ENCODE results near the gene USP35. TPM values are rescaled to one million over a fixed set of nuclear protein-coding genes. Genes with fewer than 3 reads are reported as not detected.

The USP35 gene
- total RNA-seq, 1 donor from 2014 or later, result 6.8 TPM

DNA sequence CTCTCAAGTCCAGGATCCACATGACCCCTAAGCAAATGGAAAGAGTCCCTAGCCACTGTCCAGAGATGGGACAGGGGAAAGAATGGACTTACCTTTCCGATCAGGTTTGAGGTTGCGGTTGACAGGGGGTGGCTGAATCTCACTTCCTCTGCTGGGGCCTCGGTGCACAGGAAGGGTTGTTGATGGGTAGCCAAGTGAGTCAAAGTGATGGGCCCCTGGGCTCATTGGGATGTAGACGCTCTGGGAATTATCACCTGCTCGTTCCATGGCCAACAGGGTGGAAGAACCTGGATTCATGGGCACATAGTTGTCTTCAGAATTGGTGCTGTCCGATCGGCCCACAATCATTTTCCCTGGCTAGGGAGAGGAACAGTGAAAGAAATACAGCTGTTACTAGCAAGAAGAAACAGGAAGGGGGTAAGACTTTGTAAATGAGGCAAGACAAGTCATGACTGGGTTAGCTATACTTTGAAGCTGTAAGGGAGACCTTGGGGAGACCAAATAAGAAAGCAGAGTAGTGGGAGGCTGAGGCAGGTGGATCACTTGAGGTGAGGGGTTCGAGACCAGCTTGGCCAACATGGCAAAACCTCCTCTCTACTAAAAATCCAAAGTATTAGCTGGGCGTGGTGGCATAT lies 34.7 kb downstream of the USP35 start:
- no peaks in the 10 kb centered on the region for H3K27me3 ChIP-seq (ENCODE audit: low read depth)
- peaks cover 89% of the 10 kb centered on the region for H3K36me3 ChIP-seq
- DNase-seq (no peak), ATAC-seq (no peak)
- H3K4me1 ChIP-seq, result no peaks in the 10 kb centered on the region
- TF ChIP-seq CTCF (IDR thresholded peaks at IDR 0.05), result no peak
- no peak overlapping the region for H3K4me3 ChIP-seq
- intact Hi-C loops (cut with DNase I), result no loop called here
- H3K27ac ChIP-seq, result no peak overlapping the region
- no peaks in the 10 kb centered on the region for H3K9me3 ChIP-seq

GRCh38 chr11:78224506-78224905 lies 35.8 kb downstream of the USP35 start:
- intact Hi-C loops (cut with DNase I), result no loop called here
- H3K36me3 ChIP-seq, result peaks cover 79% of the 10 kb centered on the region

GRCh38 chr11:78224906-78225420 lies 36.2 kb downstream of the USP35 start:
- intact Hi-C loops (cut with DNase I), result no loop called here
- Histone ChIP-seq H3K9me3 (no peaks in the 10 kb centered on the region), H3K4me1 (peaks cover 10% of the 10 kb centered on the region), H3K27ac (no peak overlapping the region), H3K4me3 (no peak overlapping the region), H3K27me3 (ENCODE audit: low read depth) (no peaks in the 10 kb centered on the region), H3K36me3 (peaks cover 74% of the 10 kb centered on the region)
- ATAC-seq (no peak), DNase-seq (no peak)
- no peak for TF ChIP-seq CTCF (IDR thresholded peaks at IDR 0.05)

More at GRCh38 chr11:78224506-78224905, 35.8 kb downstream of the USP35 start:
- H3K27me3 ChIP-seq (ENCODE audit: low read depth), result no peaks in the 10 kb centered on the region
- no peak overlapping the region for H3K4me3 ChIP-seq
- H3K27ac ChIP-seq, result no peak overlapping the region
- H3K4me1 ChIP-seq, result peaks cover 6% of the 10 kb centered on the region
- DNase-seq (no peak), ATAC-seq (no peak)
- no peak for TF ChIP-seq CTCF (IDR thresholded peaks at IDR 0.05)
- no peaks in the 10 kb centered on the region for H3K9me3 ChIP-seq

DNA sequence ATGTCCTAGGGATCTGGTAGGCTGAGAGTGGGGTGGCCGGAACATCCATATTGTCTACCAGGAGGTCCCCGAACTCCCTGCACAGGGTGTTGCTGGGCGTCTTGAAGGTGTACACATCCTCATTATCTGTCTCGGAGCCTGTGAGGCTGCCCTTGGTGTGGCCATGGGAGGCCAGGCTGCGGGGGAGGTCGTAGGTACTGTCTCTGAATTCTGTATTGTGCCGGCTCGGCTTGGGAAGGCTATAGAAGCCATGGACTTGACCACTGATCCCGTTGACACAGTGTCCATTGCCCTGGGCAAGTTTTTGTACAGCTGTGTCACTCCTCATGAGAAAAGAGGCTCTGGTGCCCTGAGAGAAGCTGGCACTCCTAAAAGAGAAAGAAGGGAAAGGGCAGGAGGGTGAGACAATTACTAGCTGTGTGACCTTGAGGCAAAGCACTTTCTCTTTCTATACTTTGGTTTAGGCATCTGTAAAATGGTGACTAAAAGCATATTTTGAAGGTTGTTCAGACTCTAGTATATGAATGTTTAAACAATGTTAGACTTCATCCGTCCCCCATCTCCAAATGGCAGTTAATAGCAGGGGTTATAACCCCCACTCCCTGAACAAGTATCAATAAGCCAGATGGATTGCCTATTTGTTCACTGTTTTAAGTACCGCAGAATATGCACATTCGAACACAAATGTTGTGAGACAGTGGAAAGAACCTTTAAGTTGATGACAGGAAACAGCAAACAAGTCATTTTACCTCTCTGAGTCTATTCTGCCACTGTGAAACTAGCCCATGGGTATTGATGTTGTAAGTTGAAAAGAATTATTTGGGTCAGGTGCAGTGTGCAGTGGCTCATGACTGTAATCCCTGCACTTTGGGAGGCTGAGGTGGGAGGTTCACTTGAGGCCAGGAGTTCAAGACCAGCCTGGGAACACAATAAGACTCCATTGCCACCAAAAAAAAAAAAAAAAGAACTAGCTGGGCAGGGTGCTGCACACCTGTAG lies 38.3 kb downstream of the USP35 start:
- peaks cover 20% of the 10 kb centered on the region for H3K4me1 ChIP-seq
- H3K27me3 ChIP-seq (ENCODE audit: low read depth), result no peaks in the 10 kb centered on the region
- H3K27ac ChIP-seq, result no peak overlapping the region
- intact Hi-C loops (cut with DNase I), result no loop called here
- no peak overlapping the region for H3K4me3 ChIP-seq
- no peak for ATAC-seq
- TF ChIP-seq CTCF (IDR thresholded peaks at IDR 0.05), result no peak
- DNase-seq, result no peak
- no peaks in the 10 kb centered on the region for H3K9me3 ChIP-seq
- peaks cover 54% of the 10 kb centered on the region for H3K36me3 ChIP-seq

- TF ChIP-seq CTCF (IDR thresholded peaks at IDR 0.05), result no peak
- no peak for ATAC-seq
- Histone ChIP-seq H3K4me1 (peaks cover 24% of the 10 kb centered on the region), H3K36me3 (peaks cover 44% of the 10 kb centered on the region), H3K9me3 (no peaks in the 10 kb centered on the region), H3K27me3 (ENCODE audit: low read depth) (no peaks in the 10 kb centered on the region), H3K4me3 (no peak overlapping the region), H3K27ac (no peak overlapping the region)
- no peak for DNase-seq
- intact Hi-C loops (cut with DNase I), result no loop called here
These were observed 39.2 kb downstream of the USP35 start for GRCh38 chr11:78227921-78228320.

Measured in lower lobe of right lung (tissue), 2 donors.